Progenitor cell of endocrine pancreas (in vitro differentiated cells): Measurements from ENCODE around the gene LRMDA. TPM values are rescaled to one million over a fixed set of nuclear protein-coding genes. Genes with fewer than 3 reads are reported as not detected.

Experiments used
- DNase-seq: peaks from one replicate; pipeline ENCODE4 v3.0.0; 2021; ENCODE audit warnings: low spot score; ENCODE audit not compliant: unreplicated experiment
- H3K27ac Mint-ChIP-seq: 2 replicates; pipeline ENCODE4 v1.8.0; 2021; ENCODE audit warnings: mild to moderate bottlenecking, moderate library complexity, mixed read lengths
- H3K27me3 Mint-ChIP-seq: 2 replicates; pipeline ENCODE4 v1.8.0; 2021; ENCODE audit warnings: mixed read lengths
- H3K36me3 Mint-ChIP-seq: 2 replicates; pipeline ENCODE4 v1.8.0; 2022; ENCODE audit warnings: mixed read lengths; ENCODE audit not compliant: insufficient read depth
- H3K4me1 Mint-ChIP-seq: 2 replicates; pipeline ENCODE4 v1.8.0; 2021; ENCODE audit warnings: low read depth, mixed read lengths
- H3K4me3 Mint-ChIP-seq: 2 replicates; pipeline ENCODE4 v1.8.0; 2021; ENCODE audit warnings: low read depth, mild to moderate bottlenecking, moderate library complexity, mixed read lengths
- H3K9me3 Mint-ChIP-seq: 2 replicates; pipeline ENCODE4 v1.8.0; 2021; ENCODE audit warnings: low read depth, mixed read lengths
- total RNA-seq: library from RNA; stranded (reverse); gene quantifications from 2 replicates; pipeline ENCODE4 v1.2.1, GENCODE V29; 2021
- TF ChIP-seq, protein P1 (sequence below): fragments of 200-600 bp; sonication (generic); IDR thresholded peaks from one replicate; pipeline ENCODE4 v1.5.0; 2021; ENCODE audit warnings: antibody characterized with exemption, mild to moderate bottlenecking; ENCODE audit not compliant: unreplicated experiment

Gene LRMDA
- total RNA-seq, 1 donor from 2014 or later, result 6.5 TPM

DNA sequence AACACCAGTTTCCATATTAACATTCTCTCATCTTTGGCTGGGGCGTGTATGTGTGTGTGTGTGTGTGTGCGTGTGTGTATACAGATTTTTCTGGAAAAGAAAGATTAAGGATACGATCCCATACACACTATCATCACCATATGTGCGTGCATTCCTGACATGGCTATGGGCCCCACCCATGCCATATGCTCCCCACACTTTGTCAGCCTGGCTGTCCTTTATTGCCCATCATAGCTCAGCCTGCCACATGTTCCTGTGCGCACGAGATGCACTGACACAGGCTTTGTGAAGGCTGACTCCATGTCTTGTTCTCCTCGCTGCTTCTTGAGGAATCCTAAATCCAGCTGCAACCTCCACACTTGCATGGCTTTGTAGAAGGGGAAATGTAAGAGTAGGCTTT, 984.1 kb downstream of the LRMDA start:
- no peaks in the 10 kb centered on the region for H3K36me3 Mint-ChIP-seq
- no peak overlapping the region for H3K27ac Mint-ChIP-seq
- TF ChIP-seq, protein P1, sequence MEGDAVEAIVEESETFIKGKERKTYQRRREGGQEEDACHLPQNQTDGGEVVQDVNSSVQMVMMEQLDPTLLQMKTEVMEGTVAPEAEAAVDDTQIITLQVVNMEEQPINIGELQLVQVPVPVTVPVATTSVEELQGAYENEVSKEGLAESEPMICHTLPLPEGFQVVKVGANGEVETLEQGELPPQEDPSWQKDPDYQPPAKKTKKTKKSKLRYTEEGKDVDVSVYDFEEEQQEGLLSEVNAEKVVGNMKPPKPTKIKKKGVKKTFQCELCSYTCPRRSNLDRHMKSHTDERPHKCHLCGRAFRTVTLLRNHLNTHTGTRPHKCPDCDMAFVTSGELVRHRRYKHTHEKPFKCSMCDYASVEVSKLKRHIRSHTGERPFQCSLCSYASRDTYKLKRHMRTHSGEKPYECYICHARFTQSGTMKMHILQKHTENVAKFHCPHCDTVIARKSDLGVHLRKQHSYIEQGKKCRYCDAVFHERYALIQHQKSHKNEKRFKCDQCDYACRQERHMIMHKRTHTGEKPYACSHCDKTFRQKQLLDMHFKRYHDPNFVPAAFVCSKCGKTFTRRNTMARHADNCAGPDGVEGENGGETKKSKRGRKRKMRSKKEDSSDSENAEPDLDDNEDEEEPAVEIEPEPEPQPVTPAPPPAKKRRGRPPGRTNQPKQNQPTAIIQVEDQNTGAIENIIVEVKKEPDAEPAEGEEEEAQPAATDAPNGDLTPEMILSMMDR, result no peak
- H3K27me3 Mint-ChIP-seq, result peaks cover 9% of the 10 kb centered on the region
- DNase-seq, result no peak
- peaks cover under 1% of the 10 kb centered on the region for H3K4me1 Mint-ChIP-seq
- H3K4me3 Mint-ChIP-seq, result no peak overlapping the region
- H3K9me3 Mint-ChIP-seq, result peaks cover 3% of the 10 kb centered on the region

DNA sequence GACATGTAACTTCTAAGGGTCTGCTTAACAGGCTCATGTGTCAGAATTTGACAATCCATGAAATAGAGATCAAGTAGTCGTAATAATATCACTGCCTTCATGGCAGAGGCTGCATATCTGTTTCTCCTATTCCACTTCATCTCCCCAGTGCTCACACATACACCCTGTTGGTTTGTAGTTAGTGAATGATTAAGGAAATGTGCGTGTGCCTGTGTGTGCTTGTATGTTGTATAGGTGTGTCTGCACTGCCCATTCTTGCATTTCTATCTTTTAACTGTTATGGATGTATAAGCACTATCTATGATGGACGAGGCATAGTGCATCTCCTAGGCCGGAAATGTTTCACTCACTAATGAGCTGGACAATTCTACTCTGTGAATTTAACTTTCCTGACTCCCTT, 985.2 kb downstream of the LRMDA start:
- H3K4me3 Mint-ChIP-seq, result no peak overlapping the region
- peaks cover 2% of the 10 kb centered on the region for H3K4me1 Mint-ChIP-seq
- peaks cover 3% of the 10 kb centered on the region for H3K9me3 Mint-ChIP-seq
- H3K27ac Mint-ChIP-seq, result no peak overlapping the region
- peaks cover 11% of the 10 kb centered on the region for H3K27me3 Mint-ChIP-seq
- TF ChIP-seq, protein P1, result no peak
- H3K36me3 Mint-ChIP-seq, result no peaks in the 10 kb centered on the region
- no peak for DNase-seq

DNA sequence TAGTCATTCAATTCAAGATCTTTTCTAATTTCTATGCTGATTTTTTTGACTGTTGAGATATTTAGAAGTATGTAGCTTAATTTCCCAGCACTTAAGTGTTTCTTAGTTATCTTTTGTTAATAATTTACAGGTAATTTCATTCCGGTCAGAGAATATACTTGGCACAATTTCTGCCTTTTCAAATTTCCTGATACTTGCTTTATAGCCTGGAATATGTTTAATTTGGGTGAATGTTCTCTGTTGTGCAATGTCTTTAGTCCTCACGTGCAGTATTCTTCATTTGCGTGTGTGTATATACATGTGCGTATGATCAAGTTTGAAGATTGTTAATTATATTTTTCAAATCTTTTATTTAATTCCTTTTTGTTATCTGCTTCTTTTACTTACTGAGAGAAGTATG, 989.3 kb downstream of the LRMDA start:
- no peak for DNase-seq
- peaks cover 2% of the 10 kb centered on the region for H3K4me1 Mint-ChIP-seq
- H3K9me3 Mint-ChIP-seq, result peaks cover 3% of the 10 kb centered on the region
- no peak overlapping the region for H3K27ac Mint-ChIP-seq
- no peaks in the 10 kb centered on the region for H3K36me3 Mint-ChIP-seq
- H3K4me3 Mint-ChIP-seq, result no peak overlapping the region
- H3K27me3 Mint-ChIP-seq, result peaks cover 3% of the 10 kb centered on the region
- TF ChIP-seq, protein P1, result no peak

DNA sequence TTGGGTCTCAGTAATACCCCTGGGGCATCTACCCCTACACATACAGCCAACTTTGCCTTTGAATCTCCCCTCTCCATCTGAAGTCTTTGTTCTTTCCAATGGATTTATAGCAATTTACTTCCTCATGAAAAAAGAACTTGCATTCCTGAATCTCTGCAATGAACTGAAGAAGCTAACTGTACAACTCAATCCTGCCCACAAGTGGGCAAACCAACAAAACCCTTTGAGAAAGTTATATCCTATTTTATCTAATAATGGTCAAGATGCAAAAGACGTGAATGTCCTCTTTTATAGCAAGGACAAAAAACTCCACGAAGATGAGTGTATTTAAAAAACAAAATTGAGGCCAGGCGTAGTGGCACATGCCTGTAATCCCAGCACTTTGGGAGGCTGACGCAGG, 991.3 kb downstream of the LRMDA start:
- DNase-seq, result no peak
- H3K27ac Mint-ChIP-seq, result no peak overlapping the region
- peaks cover 3% of the 10 kb centered on the region for H3K27me3 Mint-ChIP-seq
- TF ChIP-seq, protein P1, result no peak
- H3K36me3 Mint-ChIP-seq, result no peaks in the 10 kb centered on the region
- H3K9me3 Mint-ChIP-seq, result peaks cover 3% of the 10 kb centered on the region
- H3K4me1 Mint-ChIP-seq, result peaks cover 2% of the 10 kb centered on the region
- H3K4me3 Mint-ChIP-seq, result no peak overlapping the region

DNA sequence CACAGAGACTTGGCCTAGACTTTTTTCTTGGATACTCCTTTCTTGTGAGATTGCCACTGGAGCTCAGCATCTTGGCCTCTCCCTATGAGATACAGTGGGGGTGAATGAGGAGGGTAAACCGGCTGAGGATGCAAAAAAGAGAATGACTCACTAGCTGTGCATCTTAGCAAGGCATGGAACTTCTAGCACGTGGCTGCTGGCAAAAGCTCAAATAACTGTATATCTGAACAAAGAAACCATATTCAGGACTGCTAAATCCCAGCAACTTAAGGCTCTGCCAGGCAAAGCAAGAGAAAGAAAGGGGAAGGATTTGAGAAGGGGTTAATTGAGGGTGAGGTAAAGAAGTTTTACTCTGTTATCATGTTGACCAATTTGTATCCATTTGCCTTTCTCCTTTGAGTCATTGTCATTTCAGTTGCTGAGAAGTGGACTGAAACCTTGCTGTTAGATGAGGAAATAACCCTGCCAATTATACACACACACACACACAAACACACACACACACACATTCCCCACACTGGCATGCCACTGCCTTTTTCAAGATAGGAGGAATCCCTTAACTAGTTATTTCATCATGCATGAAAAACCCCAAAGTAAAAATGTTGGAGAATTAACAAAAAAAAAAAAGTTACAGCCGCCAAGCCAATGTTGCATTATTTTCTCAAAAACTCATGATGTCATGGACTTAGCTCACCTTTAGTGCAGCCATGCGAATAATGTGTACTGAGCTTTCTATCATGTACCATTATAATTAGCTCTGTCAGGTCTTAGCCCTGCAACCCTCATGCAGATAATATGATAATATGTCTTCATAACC, 997.3 kb downstream of the LRMDA start:
- Mint-ChIP-seq H3K27me3 (peaks cover 30% of the 10 kb centered on the region), H3K9me3 (peaks cover 3% of the 10 kb centered on the region), H3K4me1 (peaks cover 16% of the 10 kb centered on the region), H3K4me3 (no peak overlapping the region), H3K36me3 (no peaks in the 10 kb centered on the region), H3K27ac (no peak overlapping the region)
- TF ChIP-seq, protein P1, result no peak
- DNase-seq, result no peak
